HEK293 (cell line): Measurements from ENCODE around the gene ZNF460.

ENCODE experiments used
- CTCF ChIA-PET: fragments of 350-600 bp; formaldehyde crosslinking; extraction: SDS; loops from one replicate; lab custom pipeline; 2021; ENCODE audit warnings: antibody characterized with exemption; lab: Yijun Ruan, JAX
- POLR2A ChIA-PET: fragments of 300-600 bp; formaldehyde crosslinking; extraction: SDS; loops from one replicate; lab custom pipeline; 2020; ENCODE audit warnings: antibody characterized with exemption, inconsistent platforms; lab: Yijun Ruan, JAX
- H3K27ac ChIP-seq: fragments of 200-500 bp; sonication (Bioruptor generic); 2 replicates; pipeline ENCODE4 v1.5.1; 2014; ENCODE audit warnings: low read depth, low read length, control low read depth, inconsistent platforms; ENCODE audit errors: extremely low read depth
- H3K36me3 ChIP-seq, 2 experiments: fragments of 200-500 bp in 1 of 2; sonication (Bioruptor generic) in 1 of 2; 1 replicate in 1 of 2; 2 replicates in 1 of 2; pipeline ENCODE4 v1.5.1; 2014 to 2017; ENCODE audit warnings: inconsistent platforms in 2 of 2, low read length in 2 of 2; ENCODE audit not compliant: control insufficient read depth in 2 of 2, insufficient read depth in 1 of 2
- H3K4me1 ChIP-seq: fragments of 200-500 bp; sonication (Bioruptor generic); 2 replicates; pipeline ENCODE4 v1.5.1; 2014; ENCODE audit warnings: mild to moderate bottlenecking, low read length, inconsistent platforms; ENCODE audit not compliant: control insufficient read depth, insufficient read depth
- H3K4me3 ChIP-seq: 2 replicates; pipeline ENCODE4 v1.5.1; 2011; ENCODE audit warnings: low read depth, mild to moderate bottlenecking, control low read depth, low read length, moderate library complexity
- H3K9me3 ChIP-seq: fragments of 200-500 bp; sonication (Bioruptor generic); 2 replicates; pipeline ENCODE4 v1.5.1; 2014; ENCODE audit warnings: low read depth, low read length, inconsistent platforms; ENCODE audit not compliant: control insufficient read depth, insufficient read depth
- EGR2 ChIP-seq: fragments of 450-650 bp; formaldehyde crosslinking; IDR thresholded peaks from 2 replicates; pipeline ENCODE4 v1.5.1; 2016; ENCODE audit warnings: low read depth, missing biosample characterization, missing genetic modification characterization
- GLIS1 ChIP-seq: fragments of 450-650 bp; formaldehyde crosslinking; IDR thresholded peaks from 2 replicates; pipeline ENCODE4 v1.5.1; 2016; ENCODE audit warnings: missing biosample characterization, missing genetic modification characterization
- KLF1 ChIP-seq: fragments of 450-650 bp; formaldehyde crosslinking; IDR thresholded peaks from 2 replicates; pipeline ENCODE4 v1.5.1; 2016; ENCODE audit warnings: missing biosample characterization, missing genetic modification characterization
- MEIS1 ChIP-seq: sonication (generic); formaldehyde crosslinking; IDR thresholded peaks from 2 replicates; pipeline ENCODE4 v1.8.1; 2022; ENCODE audit warnings: missing genetic modification reagents, mild to moderate bottlenecking, borderline replicate concordance
- OVOL3 ChIP-seq: fragments of 450-650 bp; formaldehyde crosslinking; IDR thresholded peaks from 2 replicates; pipeline ENCODE4 v1.5.1; 2016; ENCODE audit warnings: missing biosample characterization, missing genetic modification characterization
- PRDM4 ChIP-seq: fragments of 450-650 bp; formaldehyde crosslinking; IDR thresholded peaks from 2 replicates; pipeline ENCODE4 v1.5.1; 2017; ENCODE audit warnings: missing biosample characterization, missing genetic modification characterization
- RBAK ChIP-seq: fragments of 450-650 bp; formaldehyde crosslinking; IDR thresholded peaks from 2 replicates; pipeline ENCODE4 v1.5.1; 2016; ENCODE audit warnings: missing biosample characterization, missing genetic modification characterization
- SCRT2 ChIP-seq: fragments of 450-650 bp; formaldehyde crosslinking; IDR thresholded peaks from 2 replicates; pipeline ENCODE4 v1.5.1; 2016; ENCODE audit warnings: missing biosample characterization, missing genetic modification characterization
- SP2 ChIP-seq: fragments of 450-650 bp; formaldehyde crosslinking; IDR thresholded peaks from 2 replicates; pipeline ENCODE4 v1.5.1; 2016; ENCODE audit warnings: missing biosample characterization, missing genetic modification characterization
- WT1 ChIP-seq: fragments of 450-650 bp; formaldehyde crosslinking; IDR thresholded peaks from 2 replicates; pipeline ENCODE4 v1.5.1; 2016; ENCODE audit warnings: missing biosample characterization, missing genetic modification characterization
- YY1 ChIP-seq: fragments of 450-650 bp; formaldehyde crosslinking; IDR thresholded peaks from 2 replicates; pipeline ENCODE4 v1.5.1; 2018; ENCODE audit warnings: missing biosample characterization, missing genetic modification characterization
- ZFP3 ChIP-seq: fragments of 450-650 bp; formaldehyde crosslinking; IDR thresholded peaks from 2 replicates; pipeline ENCODE4 v1.5.1; 2016; ENCODE audit warnings: low read depth, missing biosample characterization, missing genetic modification characterization
- ZNF10 ChIP-seq: fragments of 450-650 bp; formaldehyde crosslinking; IDR thresholded peaks from 2 replicates; pipeline ENCODE4 v1.5.1; 2017; ENCODE audit warnings: missing biosample characterization, missing genetic modification characterization
- ZNF155 ChIP-seq: fragments of 450-650 bp; formaldehyde crosslinking; IDR thresholded peaks from 2 replicates; pipeline ENCODE4 v1.5.1; 2016; ENCODE audit warnings: missing biosample characterization, missing genetic modification characterization
- ZNF169 ChIP-seq: fragments of 450-650 bp; formaldehyde crosslinking; IDR thresholded peaks from 2 replicates; pipeline ENCODE4 v1.5.1; 2016; ENCODE audit warnings: missing biosample characterization, missing genetic modification characterization
- ZNF18 ChIP-seq: fragments of 450-650 bp; formaldehyde crosslinking; IDR thresholded peaks from 2 replicates; pipeline ENCODE4 v1.5.1; 2016; ENCODE audit warnings: missing biosample characterization, missing genetic modification characterization
- ZNF19 ChIP-seq: fragments of 450-650 bp; formaldehyde crosslinking; IDR thresholded peaks from 2 replicates; pipeline ENCODE4; 2016; ENCODE audit warnings: missing biosample characterization, missing genetic modification characterization, low read depth
- ZNF2 ChIP-seq: fragments of 450-650 bp; formaldehyde crosslinking; IDR thresholded peaks from 2 replicates; pipeline ENCODE4 v1.5.1; 2016; ENCODE audit warnings: missing biosample characterization, missing genetic modification characterization
- ZNF223 ChIP-seq: fragments of 450-650 bp; formaldehyde crosslinking; IDR thresholded peaks from 2 replicates; pipeline ENCODE4 v1.5.1; 2016; ENCODE audit warnings: missing biosample characterization, missing genetic modification characterization
- ZNF324 ChIP-seq: fragments of 450-650 bp; formaldehyde crosslinking; IDR thresholded peaks from 2 replicates; pipeline ENCODE4 v1.5.1; 2016; ENCODE audit warnings: missing biosample characterization, missing genetic modification characterization
- ZNF37A ChIP-seq: fragments of 450-650 bp; IDR thresholded peaks from 2 replicates; pipeline ENCODE4 v1.5.1; 2018; ENCODE audit warnings: missing biosample characterization, missing genetic modification characterization
- ZNF394 ChIP-seq: fragments of 450-650 bp; formaldehyde crosslinking; IDR thresholded peaks from 2 replicates; pipeline ENCODE4 v1.5.1; 2016; ENCODE audit warnings: missing biosample characterization, missing genetic modification characterization, mild to moderate bottlenecking, moderate library complexity, borderline replicate concordance
- ZNF514 ChIP-seq: fragments of 450-650 bp; formaldehyde crosslinking; IDR thresholded peaks from 2 replicates; pipeline ENCODE4 v1.5.1; 2016; ENCODE audit warnings: missing biosample characterization, missing genetic modification characterization
- ZNF600 ChIP-seq: fragments of 450-650 bp; formaldehyde crosslinking; IDR thresholded peaks from 2 replicates; pipeline ENCODE4 v1.5.1; 2016; ENCODE audit warnings: missing biosample characterization, missing genetic modification characterization
- ZNF776 ChIP-seq: fragments of 450-650 bp; formaldehyde crosslinking; IDR thresholded peaks from 2 replicates; pipeline ENCODE4 v1.5.0; 2017; ENCODE audit warnings: missing biosample characterization, missing genetic modification characterization, borderline replicate concordance
- ZNF777 ChIP-seq: fragments of 450-650 bp; formaldehyde crosslinking; IDR thresholded peaks from 2 replicates; pipeline ENCODE4 v1.5.1; 2017; ENCODE audit warnings: missing biosample characterization, missing genetic modification characterization, borderline replicate concordance
- ZSCAN23 ChIP-seq: fragments of 450-650 bp; formaldehyde crosslinking; IDR thresholded peaks from 2 replicates; pipeline ENCODE4 v1.5.1; 2016; ENCODE audit warnings: missing biosample characterization, missing genetic modification characterization
- TF ChIP-seq, protein P1 (sequence below): fragments of 450-650 bp; formaldehyde crosslinking; IDR thresholded peaks from 2 replicates; pipeline ENCODE4 v1.5.1; 2016; ENCODE audit warnings: missing biosample characterization, missing genetic modification characterization
- TF ChIP-seq, protein P2 (sequence below): fragments of 450-650 bp; formaldehyde crosslinking; IDR thresholded peaks from 2 replicates; pipeline ENCODE4 v1.5.1; 2017; ENCODE audit warnings: missing biosample characterization, missing genetic modification characterization
- TF ChIP-seq, protein P3 (sequence below): fragments of 450-650 bp; formaldehyde crosslinking; IDR thresholded peaks from 2 replicates; pipeline ENCODE4 v1.5.1; 2017; ENCODE audit warnings: missing biosample characterization, missing genetic modification characterization
- TF ChIP-seq, protein P4 (sequence below): fragments of 450-650 bp; formaldehyde crosslinking; IDR thresholded peaks from 2 replicates; pipeline ENCODE4 v1.5.1; 2016; ENCODE audit warnings: missing biosample characterization, missing genetic modification characterization

The ZNF460 gene

GRCh38 chr19:57233207-57233606 is 47.1 kb upstream of the ZNF460 start (continued):
- TF ChIP-seq OVOL3 (tag by site-specific recombination): no peak
- TF ChIP-seq ZNF2 (tag by site-specific recombination): no peak
- TF ChIP-seq, protein P1, sequence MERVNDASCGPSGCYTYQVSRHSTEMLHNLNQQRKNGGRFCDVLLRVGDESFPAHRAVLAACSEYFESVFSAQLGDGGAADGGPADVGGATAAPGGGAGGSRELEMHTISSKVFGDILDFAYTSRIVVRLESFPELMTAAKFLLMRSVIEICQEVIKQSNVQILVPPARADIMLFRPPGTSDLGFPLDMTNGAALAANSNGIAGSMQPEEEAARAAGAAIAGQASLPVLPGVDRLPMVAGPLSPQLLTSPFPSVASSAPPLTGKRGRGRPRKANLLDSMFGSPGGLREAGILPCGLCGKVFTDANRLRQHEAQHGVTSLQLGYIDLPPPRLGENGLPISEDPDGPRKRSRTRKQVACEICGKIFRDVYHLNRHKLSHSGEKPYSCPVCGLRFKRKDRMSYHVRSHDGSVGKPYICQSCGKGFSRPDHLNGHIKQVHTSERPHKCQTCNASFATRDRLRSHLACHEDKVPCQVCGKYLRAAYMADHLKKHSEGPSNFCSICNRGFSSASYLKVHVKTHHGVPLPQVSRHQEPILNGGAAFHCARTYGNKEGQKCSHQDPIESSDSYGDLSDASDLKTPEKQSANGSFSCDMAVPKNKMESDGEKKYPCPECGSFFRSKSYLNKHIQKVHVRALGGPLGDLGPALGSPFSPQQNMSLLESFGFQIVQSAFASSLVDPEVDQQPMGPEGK (tag by site-specific recombination): no peak
- no peak for TF ChIP-seq MEIS1 (CRISPR knock-in tag)

- POLR2A ChIA-PET: interaction anchor here (0.8 to 1.5 kb wide), 3 partner anchors 48 to 248 kb away, joined by 3 to 5 read pairs (median 3); partner anchors contain the start of genes ZNF264 and ZNF419
- CTCF ChIA-PET: no interaction called here
These were observed 40.3 kb upstream of the ZNF460 start for GRCh38 chr19:57239982-57240310.

DNA sequence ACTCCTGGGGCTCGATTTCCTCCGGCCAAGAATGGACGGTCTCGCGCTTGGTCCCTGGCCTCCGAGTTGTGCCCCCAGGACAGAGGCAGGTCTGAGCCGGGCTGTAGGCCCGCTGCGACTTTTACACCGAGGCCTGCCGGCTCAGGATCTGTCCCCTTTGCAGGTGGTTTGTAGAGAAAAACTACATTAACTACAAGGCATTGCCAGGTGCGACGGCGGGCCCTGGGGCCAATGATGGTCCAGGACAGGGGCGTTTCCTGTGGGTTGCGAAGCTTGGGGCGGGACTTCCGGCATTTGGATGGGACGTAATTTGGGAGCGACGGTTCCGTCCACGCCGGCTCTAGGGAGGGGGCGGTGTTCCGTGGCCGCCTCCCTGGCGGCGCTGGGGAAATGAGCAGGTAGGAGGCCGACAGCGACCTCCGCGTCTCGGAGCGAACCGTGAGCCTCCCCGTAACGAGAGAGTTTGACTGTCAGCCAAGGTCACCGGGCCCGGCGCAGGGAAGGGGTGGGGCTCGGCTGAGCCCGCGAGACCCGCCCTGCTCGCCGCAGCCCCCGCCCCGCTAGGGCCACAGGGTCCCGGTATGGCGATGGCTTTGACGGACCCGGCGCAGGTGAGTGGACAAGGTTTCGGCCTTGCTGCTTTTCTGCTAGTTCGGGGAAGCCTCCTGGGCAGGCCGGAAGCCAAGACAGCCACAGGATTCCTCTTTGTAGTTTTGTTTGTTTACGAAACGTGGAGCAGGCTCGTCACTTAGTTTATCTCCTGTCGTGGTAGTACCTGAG is 39.8 kb upstream of the ZNF460 start, which contains the start of gene ZNF805:
Gene ZNF805, plus strand, starts transcription at position 322 of the 780 bp plus-strand sequence. Its CDS starts 260 bp downstream, at position 582.
- Histone ChIP-seq H3K9me3 (no peaks in the 10 kb centered on the region), H3K4me3 (peak within 1 kb of the TSS; percentile 93), H3K36me3 (peaks cover 9 to 29% of the 10 kb centered on the region in 2 experiments), H3K27ac (peak within 1 kb of the TSS; percentile 67), H3K4me1 (no peaks in the 10 kb centered on the region; the same call in 1 of the 2 replicates)
- POLR2A ChIA-PET: interaction anchor here (0.8 to 1.5 kb wide), 4 partner anchors 39 to 247 kb away, joined by 3 to 5 read pairs (median 4); partner anchors contain the start of genes ZNF264, ZNF419 and ZNF460
- CTCF ChIA-PET: no interaction called here
- TF ChIP-seq PRDM4 (tag by site-specific recombination): 0 out of 2 replicates have a peak, but pooled peaks have one; percentile 8
- peak; percentile 33; the same call in 1 of the 2 replicates for TF ChIP-seq WT1 (tag by site-specific recombination)
- no peak for TF ChIP-seq ZFP3 (tag by site-specific recombination)
- TF ChIP-seq, protein P2, sequence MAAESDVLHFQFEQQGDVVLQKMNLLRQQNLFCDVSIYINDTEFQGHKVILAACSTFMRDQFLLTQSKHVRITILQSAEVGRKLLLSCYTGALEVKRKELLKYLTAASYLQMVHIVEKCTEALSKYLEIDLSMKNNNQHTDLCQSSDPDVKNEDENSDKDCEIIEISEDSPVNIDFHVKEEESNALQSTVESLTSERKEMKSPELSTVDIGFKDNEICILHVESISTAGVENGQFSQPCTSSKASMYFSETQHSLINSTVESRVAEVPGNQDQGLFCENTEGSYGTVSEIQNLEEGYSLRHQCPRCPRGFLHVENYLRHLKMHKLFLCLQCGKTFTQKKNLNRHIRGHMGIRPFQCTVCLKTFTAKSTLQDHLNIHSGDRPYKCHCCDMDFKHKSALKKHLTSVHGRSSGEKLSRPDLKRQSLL: 0 out of 2 replicates have a peak, but pooled peaks have one; percentile 20
- peak; percentile 76 for TF ChIP-seq EGR2
- TF ChIP-seq KLF1 (tag by site-specific recombination): peak; percentile 94
- TF ChIP-seq ZNF777 (tag by site-specific recombination): no peak
- peak; percentile 48; the same call in 1 of the 2 replicates for TF ChIP-seq ZNF324 (tag by site-specific recombination)
- no peak for TF ChIP-seq ZNF514 (tag by site-specific recombination)

More at GRCh38 chr19:57239982-57240310, 40.3 kb upstream of the ZNF460 start:
- Histone ChIP-seq H3K27ac (peak overlapping the region; percentile 67), H3K4me3 (peak overlapping the region; percentile 93), H3K36me3 (peaks cover 9 to 25% of the 10 kb centered on the region in 2 experiments), H3K9me3 (no peaks in the 10 kb centered on the region), H3K4me1 (no peaks in the 10 kb centered on the region; the same call in 1 of the 2 replicates)
- TF ChIP-seq RBAK (no peak), ZNF223 (no peak), ZNF394 (tag by site-specific recombination) (no peak), ZNF776 (no peak), SCRT2 (tag by site-specific recombination) (no peak), ZNF10 (no peak), ZNF37A (no peak), SP2 (tag by site-specific recombination) (no peak), ZNF155 (no peak), YY1 (tag by site-specific recombination) (no peak), GLIS1 (tag by site-specific recombination) (no peak), ZNF169 (no peak), ZNF19 (tag by site-specific recombination) (no peak), ZNF18 (tag by site-specific recombination) (no peak), ZNF2 (tag by site-specific recombination) (no peak), ZNF600 (tag by site-specific recombination) (no peak), ZSCAN23 (no peak)
- TF ChIP-seq, protein P3, sequence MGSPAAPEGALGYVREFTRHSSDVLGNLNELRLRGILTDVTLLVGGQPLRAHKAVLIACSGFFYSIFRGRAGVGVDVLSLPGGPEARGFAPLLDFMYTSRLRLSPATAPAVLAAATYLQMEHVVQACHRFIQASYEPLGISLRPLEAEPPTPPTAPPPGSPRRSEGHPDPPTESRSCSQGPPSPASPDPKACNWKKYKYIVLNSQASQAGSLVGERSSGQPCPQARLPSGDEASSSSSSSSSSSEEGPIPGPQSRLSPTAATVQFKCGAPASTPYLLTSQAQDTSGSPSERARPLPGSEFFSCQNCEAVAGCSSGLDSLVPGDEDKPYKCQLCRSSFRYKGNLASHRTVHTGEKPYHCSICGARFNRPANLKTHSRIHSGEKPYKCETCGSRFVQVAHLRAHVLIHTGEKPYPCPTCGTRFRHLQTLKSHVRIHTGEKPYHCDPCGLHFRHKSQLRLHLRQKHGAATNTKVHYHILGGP (tag by site-specific recombination): no peak
- TF ChIP-seq, protein P4, sequence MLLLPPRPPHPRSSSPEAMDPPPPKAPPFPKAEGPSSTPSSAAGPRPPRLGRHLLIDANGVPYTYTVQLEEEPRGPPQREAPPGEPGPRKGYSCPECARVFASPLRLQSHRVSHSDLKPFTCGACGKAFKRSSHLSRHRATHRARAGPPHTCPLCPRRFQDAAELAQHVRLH (tag by site-specific recombination): no peak
